Measurements from ENCODE around the gene MACROD1. TPM values are rescaled to one million over a fixed set of nuclear protein-coding genes. Genes with fewer than 3 reads are reported as not detected.
A peak's percentile ranks its signal among the peaks of the same experiment; 100 is the strongest.

The MACROD1 gene
- total and polyA plus RNA-seq, 7 donors = 14.2 to 33.9 (median 23.3) TPM

DNA sequence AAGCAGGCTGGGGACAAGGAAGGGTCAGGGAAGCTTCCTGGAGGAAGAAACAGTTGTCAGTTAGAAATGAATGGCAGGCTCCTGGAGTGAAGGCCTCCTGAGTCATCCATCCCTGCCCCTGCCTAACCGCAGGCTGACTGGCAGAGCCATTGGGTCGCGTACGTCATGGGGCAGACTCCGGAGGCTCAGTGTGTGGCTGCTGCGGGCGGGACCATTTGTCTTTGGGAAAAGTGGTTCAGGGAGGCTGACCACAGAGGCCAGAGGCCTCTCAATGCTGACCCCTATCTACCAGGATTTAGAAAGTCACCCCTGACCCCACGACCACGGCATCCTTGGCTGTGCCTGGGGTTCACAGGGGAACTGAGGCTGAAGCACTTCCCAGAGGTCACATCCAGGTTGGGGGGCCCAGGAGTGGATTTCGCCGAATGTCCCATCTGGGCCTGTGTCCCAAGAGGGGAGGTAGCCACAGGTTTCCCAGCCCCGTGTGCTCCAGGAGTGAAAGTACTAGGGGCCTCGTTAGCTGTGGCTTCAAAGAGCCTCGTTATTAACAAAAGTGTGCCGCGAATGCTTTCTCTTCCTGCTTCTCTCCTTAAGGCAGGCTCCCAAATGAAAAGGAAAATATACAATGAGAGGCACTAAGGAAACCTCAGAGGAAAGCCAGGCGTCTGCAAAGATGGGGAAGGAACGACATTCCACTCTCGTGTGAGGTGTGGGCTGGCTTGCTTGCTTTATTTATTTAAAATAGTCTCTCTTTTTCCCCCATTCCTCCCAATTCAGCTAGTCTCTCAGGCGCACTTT, 71.3 kb downstream of the MACROD1 start:
- Histone ChIP-seq H3K4me3 (no peak overlapping the region), H3K9me3 (no peaks in the 10 kb centered on the region), H3K27me3 (no peaks in the 10 kb centered on the region), H3K4me1 (peaks cover 0 to 74% (median 54%) of the 10 kb centered on the region in 4 donors), H3K36me3 (no peaks in the 10 kb centered on the region), H3K27ac (peak overlapping the region; percentile 53 to 86 (median 80))
- DNase-seq = peak; percentile 83
- intact Hi-C loops (cut with DNase I) = loop anchor here (5.0 kb wide), 1 partner anchor 43 kb away; no protein-coding TSS in a partner anchor
- TF ChIP-seq EP300 (IDR thresholded peaks at IDR 0.05) = no peak
- no peak for TF ChIP-seq POLR2AphosphoS5 (IDR thresholded peaks at IDR 0.05)
- TF ChIP-seq CTCF (IDR thresholded peaks at IDR 0.05) = no peak
- no peak for TF ChIP-seq POLR2A (IDR thresholded peaks at IDR 0.05)
- WGBS, 2 donors = 73 to 90% methylated on average over 20 of the region's 20 CpGs

GRCh38 chr11:64093233-64094039, 72.5 kb downstream of the MACROD1 start:
- 93 to 95% methylated on average over 13 of the region's 13 CpGs for WGBS, 2 donors
- Histone ChIP-seq H3K4me1 (peaks cover 0 to 79% (median 65%) of the 10 kb centered on the region in 4 donors), H3K27me3 (no peaks in the 10 kb centered on the region), H3K9me3 (no peaks in the 10 kb centered on the region), H3K4me3 (no peak overlapping the region), H3K27ac (peak overlapping the region in 3 of 4 donors; percentile 80 to 86 (median 80)), H3K36me3 (no peaks in the 10 kb centered on the region)
- TF ChIP-seq EP300 (IDR thresholded peaks at IDR 0.05) = no peak
- no peak for TF ChIP-seq POLR2AphosphoS5 (IDR thresholded peaks at IDR 0.05)
- no peak for TF ChIP-seq POLR2A (IDR thresholded peaks at IDR 0.05)
- DNase-seq = no peak
- intact Hi-C loops (cut with DNase I) = loop anchor here (5.0 kb wide), 1 partner anchor 44 kb away; no protein-coding TSS in a partner anchor

- Histone ChIP-seq H3K4me1 (peaks cover 0 to 79% (median 61%) of the 10 kb centered on the region in 4 donors), H3K36me3 (no peaks in the 10 kb centered on the region), H3K27ac (no peak overlapping the region), H3K9me3 (no peaks in the 10 kb centered on the region), H3K4me3 (no peak overlapping the region), H3K27me3 (no peaks in the 10 kb centered on the region)
- TF ChIP-seq POLR2A (IDR thresholded peaks at IDR 0.05) (no peak), EP300 (IDR thresholded peaks at IDR 0.05) (no peak)
- DNase-seq = no peak
- intact Hi-C loops (cut with DNase I) = loop anchor here (5.0 kb wide), 1 partner anchor 45 kb away; no protein-coding TSS in a partner anchor
- 91% methylated on average over 8 of the region's 8 CpGs for WGBS, 2 donors
Measured at GRCh38 chr11:64092761-64093136, 73.2 kb downstream of the MACROD1 start.

GRCh38 chr11:64092111-64092760, 73.7 kb downstream of the MACROD1 start:
- H3K4me3 ChIP-seq = no peak overlapping the region
- 86 to 87% methylated on average over 15 of the region's 15 CpGs for WGBS, 2 donors
- no peaks in the 10 kb centered on the region for H3K36me3 ChIP-seq
- H3K9me3 ChIP-seq = no peaks in the 10 kb centered on the region
- no peaks in the 10 kb centered on the region for H3K27me3 ChIP-seq
- no peak for DNase-seq
- TF ChIP-seq CTCF (IDR thresholded peaks at IDR 0.05) (no peak), POLR2AphosphoS5 (IDR thresholded peaks at IDR 0.05) (no peak), POLR2A (IDR thresholded peaks at IDR 0.05) (no peak), EP300 (IDR thresholded peaks at IDR 0.05) (no peak)
- H3K4me1 ChIP-seq = peaks cover 0 to 79% (median 58%) of the 10 kb centered on the region in 4 donors
- intact Hi-C loops (cut with DNase I) = loop anchor here (5.0 kb wide), 1 partner anchor 45 kb away; no protein-coding TSS in a partner anchor
- no peak overlapping the region for H3K27ac ChIP-seq

DNA sequence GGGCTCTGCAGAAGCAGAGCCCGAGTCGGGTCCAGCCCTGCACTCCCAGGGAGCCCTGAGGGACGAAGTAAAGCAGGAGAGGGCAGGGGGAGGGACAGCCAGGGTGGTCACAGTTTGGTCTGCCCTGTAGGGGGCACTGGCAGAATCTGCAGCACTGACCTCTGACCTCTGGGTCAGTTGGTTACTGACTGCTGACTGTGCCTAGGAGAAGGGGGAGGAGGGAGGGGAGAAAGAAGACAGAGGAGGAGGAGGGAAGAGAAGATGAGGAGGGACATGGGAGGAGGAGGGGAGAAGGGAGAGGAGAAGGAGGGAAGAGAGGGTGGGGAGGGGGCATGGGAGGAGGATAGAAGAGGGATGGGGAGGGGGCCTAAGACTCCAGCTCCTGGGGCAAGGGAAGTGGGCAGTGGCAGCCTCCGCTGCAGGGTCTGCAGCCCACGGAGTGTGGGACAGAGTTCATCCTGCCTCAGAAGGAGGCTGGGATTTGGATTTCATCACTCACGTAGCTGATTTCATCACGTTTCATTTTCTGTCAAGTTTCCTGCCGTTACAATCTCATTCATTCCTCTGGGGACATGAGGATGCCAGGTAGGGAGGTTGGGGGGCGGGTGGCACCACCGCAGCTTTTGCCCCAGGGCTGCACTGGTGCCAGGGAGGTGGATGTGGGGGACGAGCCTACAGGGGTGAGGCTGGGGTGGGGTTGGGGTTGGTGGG, 75.0 kb downstream of the MACROD1 start:
- H3K36me3 ChIP-seq = no peaks in the 10 kb centered on the region
- TF ChIP-seq POLR2AphosphoS5 (IDR thresholded peaks at IDR 0.05) = no peak
- no peak for TF ChIP-seq POLR2A (IDR thresholded peaks at IDR 0.05)
- TF ChIP-seq EP300 (IDR thresholded peaks at IDR 0.05) = no peak
- no peak for TF ChIP-seq CTCF (IDR thresholded peaks at IDR 0.05)
- H3K4me3 ChIP-seq = no peak overlapping the region
- no peaks in the 10 kb centered on the region for H3K9me3 ChIP-seq
- intact Hi-C loops (cut with DNase I) = loop anchor here (5.0 kb wide), 1 partner anchor 46 kb away; no protein-coding TSS in a partner anchor
- DNase-seq = no peak
- no peaks in the 10 kb centered on the region for H3K27me3 ChIP-seq
- peaks cover 0 to 79% (median 49%) of the 10 kb centered on the region in 4 donors for H3K4me1 ChIP-seq
- no peak overlapping the region for H3K27ac ChIP-seq
- 73 to 83% methylated on average over 11 of the region's 11 CpGs for WGBS, 2 donors
